ENCODE data around the gene ZDHHC14. TPM values are rescaled to one million over a fixed set of nuclear protein-coding genes. Genes with fewer than 3 reads are reported as not detected.

The ZDHHC14 gene
- total and polyA plus RNA-seq, 2 of the 8 experiments (the other 6 are each of a cell fraction or from before 2014, with no cell fraction given) = 2.9 to 5.3 TPM

DNA sequence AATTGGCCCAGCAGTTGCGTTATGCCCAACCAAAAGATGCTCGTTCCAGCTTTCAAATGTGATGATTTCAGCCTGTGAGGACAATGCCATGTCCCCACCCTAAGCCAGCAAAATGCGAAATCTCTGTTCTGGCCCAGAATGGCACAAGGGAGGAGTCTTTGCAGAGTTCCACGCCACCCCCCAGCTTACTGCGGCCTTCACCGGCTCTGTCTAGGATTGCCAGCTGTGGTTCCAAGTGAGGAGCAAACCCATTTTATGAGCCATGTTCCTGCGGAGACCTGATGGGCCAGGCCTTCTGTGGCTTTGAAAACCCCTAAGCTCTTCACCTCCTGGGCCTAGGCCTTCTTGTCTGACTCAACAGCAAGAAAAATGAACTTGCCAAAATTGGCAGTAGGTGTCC, 295.3 kb downstream of the ZDHHC14 start:
- no peak for FAIRE-seq
- CTCF ChIA-PET (ENCODE audit: partially characterized antibody) = interaction anchor here (1.5 to 1.7 kb wide), 3 partner anchors 9 to 222 kb away, joined by 3 to 5 read pairs (median 5); no protein-coding TSS in a partner anchor
- WGBS, 2 experiments (ENCODE audit: extremely low coverage in 1 of 2, insufficient coverage in 1 of 2, insufficient read length in 1 of 2, insufficient replicate concordance in 2 of 2, low coverage in 1 of 2, low lambda C conversion rate in 2 of 2, missing lambda C conversion rate in 1 of 2) = 94% methylated on average over 6 of the region's 7 CpGs; no CpG with 5 or more reads in 1 of the 2 experiments
- no peak overlapping the region for H4K8ac ChIP-seq (ENCODE audit: extremely low read depth, insufficient read depth, low read length)
- H2AFZ ChIP-seq (ENCODE audit: low read length) = no peak overlapping the region
- no peak overlapping the region for H4K91ac ChIP-seq (replicated peaks; ENCODE audit: insufficient read length, low read length)
- TF ChIP-seq RBBP5 (IDR thresholded peaks at IDR 0.05; ENCODE audit: borderline replicate concordance, low read depth, low read length) = no peak
- TF ChIP-seq RNF2 (IDR thresholded peaks at IDR 0.05; ENCODE audit: borderline replicate concordance, low read depth, low read length, missing control alignments, poor library complexity, severe bottlenecking) = no peak
- no peak for TF ChIP-seq CHD1 (IDR thresholded peaks at IDR 0.05; ENCODE audit: low read depth, low read length)
- TF ChIP-seq TEAD4 (IDR thresholded peaks at IDR 0.05; ENCODE audit: low read depth, low read length) = no peak
- TF ChIP-seq MAX (IDR thresholded peaks at IDR 0.05) = no peak
- no peak for TF ChIP-seq RAD21 (IDR thresholded peaks at IDR 0.05 in 1 of 2, conservative IDR thresholded peaks at IDR 0.05 in 1 of 2; ENCODE audit: low read depth in 2 of 2, low read length in 2 of 2)
- no peak for TF ChIP-seq SAP30 (IDR thresholded peaks at IDR 0.05; ENCODE audit: insufficient read depth, insufficient replicate concordance, low read length)
- TF ChIP-seq KDM1A (IDR thresholded peaks at IDR 0.05; ENCODE audit: borderline replicate concordance, low read length) = no peak
- no peak for TF ChIP-seq RXRA (IDR thresholded peaks at IDR 0.05; ENCODE audit: insufficient read depth, low read depth, low read length)
- TF ChIP-seq NRF1 (IDR thresholded peaks at IDR 0.05; ENCODE audit: low read depth, low read length) = no peak
- no peak for TF ChIP-seq E2F6 (IDR thresholded peaks at IDR 0.05)
- no peak overlapping the region for H4K5ac ChIP-seq (ENCODE audit: insufficient read length, low read depth, low read length)
- H3K4me3 ChIP-seq (ENCODE audit: extremely low read depth in 1 of 4, insufficient read depth in 2 of 4, low read depth in 3 of 4, low read length in 4 of 4) = no peak overlapping the region
- no peaks in the 10 kb centered on the region for H3K36me3 ChIP-seq (ENCODE audit: control insufficient read depth in 2 of 4, insufficient read depth in 4 of 4, low read length in 3 of 4)
- H3K79me2 ChIP-seq (ENCODE audit: control insufficient read depth in 1 of 2, insufficient read depth in 2 of 2, low read length in 2 of 2) = no peaks in the 10 kb centered on the region
- H2BK20ac ChIP-seq (ENCODE audit: low read length) = no peak overlapping the region
- H3K4ac ChIP-seq (replicated peaks; ENCODE audit: insufficient read length, low read depth, low read length) = no peak overlapping the region
- no peak for DNase-seq (ENCODE audit: low read depth in 1 of 2, low spot score in 2 of 2)
- 0 out of 2 replicates have a peak overlapping the region, but pooled peaks have one; percentile 52 for H2BK5ac ChIP-seq (ENCODE audit: low read depth, low read length)
- H2BK15ac ChIP-seq (ENCODE audit: low read length) = no peak overlapping the region
- no peak overlapping the region for H2AK5ac ChIP-seq (ENCODE audit: low read depth, low read length)
- no peak overlapping the region for H3K56ac ChIP-seq (replicated peaks; ENCODE audit: insufficient read length, low read depth, low read length)
- H3K18ac ChIP-seq (ENCODE audit: extremely low read depth, low read length) = no peak overlapping the region
- H3K9me3 ChIP-seq (ENCODE audit: insufficient read depth in 2 of 2, low read depth in 1 of 2, low read length in 1 of 2) = no peaks in the 10 kb centered on the region
- no peak overlapping the region for H3K27ac ChIP-seq (ENCODE audit: low read depth, low read length)
- no peaks in the 10 kb centered on the region for H3K27me3 ChIP-seq (replicated peaks in 1 of 4; ENCODE audit: control insufficient read depth in 3 of 4, extremely low read depth in 1 of 4, insufficient read depth in 3 of 4, low read length in 3 of 4)
- no peak overlapping the region for H3K9ac ChIP-seq (replicated peaks in 1 of 4; ENCODE audit: extremely low read depth in 1 of 4, low read depth in 3 of 4, low read length in 3 of 4)
- H2BK12ac ChIP-seq (ENCODE audit: low read depth, low read length) = no peak overlapping the region
- POLR2A ChIA-PET (ENCODE audit: partially characterized antibody) = no interaction called here
- H4K20me1 ChIP-seq (replicated peaks in 1 of 2; ENCODE audit: control insufficient read depth in 1 of 2, insufficient read depth in 2 of 2, low read length in 2 of 2) = no peaks in the 10 kb centered on the region
- H2BK120ac ChIP-seq (replicated peaks; ENCODE audit: low read depth, low read length) = no peak overlapping the region
- no peaks in the 10 kb centered on the region for H3K4me1 ChIP-seq (replicated peaks in 1 of 4; ENCODE audit: control insufficient read depth in 3 of 4, insufficient read depth in 4 of 4, low read length in 3 of 4)
- no peaks in the 10 kb centered on the region for H3K79me1 ChIP-seq (ENCODE audit: low read depth, low read length)
- no peaks in the 10 kb centered on the region for H3K23me2 ChIP-seq (ENCODE audit: low read depth, low read length)
- H3K4me2 ChIP-seq (ENCODE audit: insufficient read depth in 1 of 2, low read depth in 2 of 2, low read length in 2 of 2) = no peak overlapping the region
- no peak overlapping the region for H3K23ac ChIP-seq (ENCODE audit: insufficient read length)
- no peak overlapping the region for H3K14ac ChIP-seq (ENCODE audit: insufficient read length)
